H4 (cell line): ENCODE data around the gene PLPPR1. TPM values are rescaled to one million over a fixed set of nuclear protein-coding genes. Genes with fewer than 3 reads are reported as not detected.
"Not testable (repeated sequence)": the region's sequence is repeated elsewhere in the genome, so short reads cannot be mapped to it uniquely, and the experiment has no call there.

Experiments
- DNase-seq: peaks from one replicate; pipeline ENCODE4 v3.0.0-alpha.2; 2015; ENCODE audit warnings: low spot score
- total RNA-seq: library from RNA; depleted of rRNA; stranded (reverse); fragments of >200 nt; shearing (Covaris generic); gene quantifications from 2 replicates; pipeline ENCODE4 v1.2.3, GENCODE V29; 2014; rRNA removed

PLPPR1 gene
- 12.0 TPM in 1 of 2 replicates, not detected in the other for total RNA-seq

DNA sequence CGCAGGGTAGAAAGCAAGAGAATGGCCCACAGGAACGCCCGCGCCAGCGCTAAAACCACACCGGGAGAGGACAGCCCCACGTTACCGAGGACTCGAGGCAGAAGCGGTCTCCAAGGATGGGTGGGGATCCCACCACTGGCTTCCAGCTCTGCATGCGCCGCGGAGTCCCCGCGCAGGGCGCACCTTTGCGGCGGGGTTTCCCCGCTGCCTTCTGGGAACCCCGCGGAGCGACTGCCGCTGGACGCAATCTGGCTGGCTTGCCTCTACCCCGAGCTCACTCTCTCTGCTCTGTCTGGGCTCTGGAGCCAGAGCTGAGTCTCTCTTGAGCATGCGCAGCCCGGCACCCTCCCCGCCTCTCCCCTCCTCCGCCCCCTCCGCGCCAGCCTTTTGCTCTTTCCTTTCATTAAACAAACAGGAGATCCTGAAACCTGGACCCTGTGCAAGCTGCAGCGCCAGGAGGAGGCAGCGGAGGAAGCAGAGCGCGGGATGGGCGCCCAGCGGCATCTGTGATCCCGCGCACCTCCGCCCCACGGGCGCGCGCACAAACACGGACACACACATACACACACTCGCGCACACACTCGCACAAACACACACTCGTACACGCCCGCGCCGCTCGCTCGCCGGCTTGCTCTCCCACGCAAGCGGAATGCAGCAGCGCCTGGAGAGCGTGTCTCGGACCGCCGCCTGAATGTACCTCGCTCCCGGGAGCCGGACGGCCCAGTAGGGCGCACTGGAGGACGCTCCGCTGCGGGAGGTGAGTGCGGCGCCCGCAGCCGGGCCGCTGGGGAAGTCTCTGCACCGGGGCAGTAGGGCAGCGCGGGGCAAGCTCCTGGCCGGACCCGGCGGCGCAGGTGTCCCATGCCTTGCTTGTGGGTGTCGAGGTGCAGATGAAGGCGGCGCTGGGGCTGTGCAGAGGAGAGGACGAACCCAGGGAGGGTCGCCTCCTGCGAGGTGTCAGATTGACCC, at the start of gene PLPPR1:
TSS of gene PLPPR1 (plus strand) at position 382 of the 969 bp plus-strand sequence.
- DNase-seq: no peak

DNA sequence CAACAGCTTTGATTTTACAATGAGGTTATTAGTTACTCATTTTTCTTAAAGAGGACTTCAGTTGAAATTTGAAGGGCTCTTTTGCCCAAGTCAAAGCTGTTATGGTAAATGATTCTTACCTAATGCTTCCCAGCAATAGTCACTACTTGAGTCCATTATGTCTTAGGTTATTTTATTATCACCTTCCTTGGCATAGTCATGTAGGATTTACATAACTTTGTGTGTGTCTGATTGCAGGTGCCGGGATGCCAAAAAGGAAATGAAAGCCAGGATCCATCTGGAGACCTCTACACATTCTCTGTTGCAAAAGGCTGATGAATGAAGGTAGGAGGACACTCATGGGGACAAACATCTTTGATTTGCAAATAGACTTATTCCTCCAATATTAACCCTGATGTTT, 38.8 kb upstream of the PLPPR1 start:
- DNase-seq: no peak

DNA sequence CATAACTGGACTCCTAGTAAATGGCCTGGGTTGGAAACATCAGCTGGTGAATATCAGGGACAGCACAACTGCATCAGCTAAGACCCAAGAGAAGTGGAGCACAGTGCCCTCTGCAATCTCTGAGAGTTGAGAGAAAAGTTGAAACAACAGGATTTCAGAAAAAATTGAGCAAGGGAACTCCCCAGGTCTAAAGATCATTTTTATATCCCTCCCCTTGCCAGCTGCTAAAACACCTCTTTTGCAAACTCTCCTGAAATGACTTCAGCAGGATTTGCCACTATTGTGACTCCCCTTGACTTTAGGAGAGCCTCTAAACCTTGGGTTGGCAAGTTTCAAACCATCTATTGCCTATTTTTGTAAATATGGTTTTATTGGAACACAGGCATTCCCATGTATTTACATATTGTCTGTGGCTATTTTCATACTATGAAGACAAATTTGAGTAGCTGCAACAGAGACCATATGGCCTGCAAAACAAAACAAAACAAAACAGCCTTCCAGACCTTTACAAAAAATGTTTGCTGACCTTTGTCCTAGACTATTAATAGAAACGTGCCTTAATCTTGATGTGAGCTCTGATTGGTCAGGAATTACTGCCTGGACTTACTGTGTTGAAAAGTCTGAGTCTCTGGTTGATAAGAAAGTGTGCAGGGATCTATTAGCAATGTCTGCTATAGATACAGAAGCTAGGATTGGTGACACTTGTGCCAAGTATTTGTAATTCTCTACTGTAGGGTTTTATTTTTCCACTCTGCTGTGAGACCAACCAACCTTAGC, 37.7 kb upstream of the PLPPR1 start:
- DNase-seq: no peak

DNA sequence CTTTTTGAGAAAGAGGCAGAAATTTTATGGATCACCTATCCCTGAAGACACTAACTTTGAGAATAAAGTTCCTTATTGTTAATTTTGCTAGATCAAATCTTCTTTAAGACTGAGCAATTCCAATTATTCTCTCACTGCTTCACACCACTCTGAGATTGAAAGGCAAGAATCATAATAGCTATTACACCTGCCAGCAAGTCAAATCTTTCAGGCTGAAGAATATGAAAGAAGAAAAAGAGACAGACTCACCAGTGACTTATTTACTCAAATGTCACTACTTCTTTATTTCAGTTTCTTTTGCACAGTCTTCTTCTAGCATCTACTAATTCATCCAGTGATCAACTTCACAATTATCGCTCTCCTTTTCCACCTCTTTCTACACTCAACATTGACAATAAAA, 35.9 kb upstream of the PLPPR1 start:
- no peak for DNase-seq

DNA sequence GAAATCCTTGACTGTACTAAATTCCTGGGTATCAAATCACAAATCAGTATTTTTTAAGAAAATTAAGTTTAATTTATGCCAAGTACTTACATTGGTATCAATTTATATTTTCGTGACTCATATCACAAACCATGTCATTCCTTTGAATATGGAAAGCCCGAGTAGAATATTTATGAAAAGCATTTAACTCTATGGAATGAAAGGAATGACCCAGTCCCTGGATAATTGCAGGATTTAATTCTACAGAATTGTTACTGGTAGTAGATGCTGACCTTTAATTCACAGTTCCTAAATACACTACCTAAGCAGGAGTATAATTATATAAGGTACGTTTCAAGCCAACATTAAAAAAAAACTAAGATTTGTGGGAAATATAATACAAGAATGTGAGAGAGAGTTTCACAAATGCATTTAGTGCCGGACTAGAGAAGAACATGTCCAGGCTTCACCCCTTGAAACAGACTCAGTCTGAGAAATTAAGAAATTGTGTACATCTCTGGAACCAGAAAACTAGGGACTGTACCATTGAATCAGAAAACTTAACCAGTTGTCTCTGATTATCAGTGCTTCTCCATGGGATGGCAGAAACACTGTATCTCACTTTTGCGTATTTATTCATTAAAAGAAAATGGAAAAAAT, 28.5 kb upstream of the PLPPR1 start:
- DNase-seq: no peak

DNA sequence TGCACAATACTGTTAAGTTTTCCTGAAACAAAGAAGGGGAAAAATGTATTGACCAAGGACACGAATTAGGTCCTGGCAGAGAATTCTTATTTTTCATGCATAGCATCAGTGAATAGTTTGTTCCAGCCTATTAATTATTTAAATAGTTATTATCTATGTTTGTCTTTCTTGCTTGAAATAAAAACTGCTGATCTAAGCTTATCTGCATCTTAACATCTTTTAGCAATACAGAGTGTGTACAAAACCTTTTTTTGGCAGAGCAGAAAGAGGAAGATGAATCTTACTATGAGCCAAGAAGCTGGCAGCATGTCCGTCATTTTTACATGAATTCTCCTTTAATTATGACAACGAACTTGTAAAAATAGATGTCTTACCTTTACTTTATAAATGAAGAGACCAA, 23.3 kb upstream of the PLPPR1 start:
- no peak for DNase-seq

DNA sequence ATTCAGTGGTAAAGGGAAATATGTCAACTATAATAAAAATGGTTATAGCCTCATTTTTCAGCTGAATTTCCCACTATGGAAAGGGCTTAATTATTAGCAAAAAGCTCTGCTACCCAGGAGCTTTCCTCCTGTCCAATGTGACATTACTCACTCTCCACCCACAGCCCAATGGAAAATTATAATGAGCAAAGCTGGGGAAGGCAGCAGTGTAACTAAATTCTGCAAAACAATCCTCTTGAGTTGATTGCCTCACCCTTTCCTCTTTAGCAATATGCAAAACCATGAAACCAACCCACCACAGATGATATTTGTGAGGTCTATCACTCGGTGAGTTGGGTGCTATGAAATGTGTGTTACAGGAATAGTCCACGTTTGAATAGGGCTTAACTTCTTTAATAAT, 14.0 kb upstream of the PLPPR1 start:
- DNase-seq: no peak

DNA sequence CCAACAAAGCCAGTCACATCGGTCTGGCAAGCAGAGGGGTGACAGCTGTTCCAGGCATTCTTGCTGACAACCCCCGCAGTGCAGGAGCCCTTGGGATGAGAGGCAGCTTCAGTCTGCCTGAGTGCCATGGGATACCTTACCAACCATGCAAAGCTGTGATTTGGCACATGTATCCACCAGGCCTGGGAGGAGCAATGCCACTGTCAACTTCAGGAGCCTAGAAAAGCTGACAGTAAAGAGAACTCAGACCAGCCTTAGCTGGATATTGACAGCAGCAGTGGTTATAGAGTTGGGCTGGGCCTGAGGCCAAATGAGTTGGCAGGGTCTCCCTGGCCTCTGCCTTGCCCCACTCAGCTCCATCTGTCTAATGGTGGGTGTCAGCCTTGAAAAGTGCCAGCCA, 10.1 kb upstream of the PLPPR1 start:
- no peak for DNase-seq

DNA sequence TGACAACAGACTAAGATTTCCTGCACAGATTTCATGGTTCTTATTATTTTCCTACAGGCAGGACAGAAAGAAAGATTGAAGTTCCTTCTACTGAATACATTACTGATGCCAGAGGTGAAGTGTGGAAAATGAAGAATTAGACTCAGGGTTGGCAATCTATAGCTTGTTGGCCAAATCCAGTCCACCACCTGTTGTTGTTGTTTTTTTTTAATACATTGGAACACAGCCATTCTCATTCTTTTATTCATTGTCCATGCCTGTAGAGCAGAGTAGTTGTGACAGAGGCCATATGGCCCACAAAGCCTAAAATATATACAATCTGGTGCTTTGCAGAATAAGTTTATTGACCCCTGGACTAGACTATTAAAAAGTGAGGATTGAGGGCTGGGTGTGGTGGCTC, 5.8 kb upstream of the PLPPR1 start:
- no peak for DNase-seq

DNA sequence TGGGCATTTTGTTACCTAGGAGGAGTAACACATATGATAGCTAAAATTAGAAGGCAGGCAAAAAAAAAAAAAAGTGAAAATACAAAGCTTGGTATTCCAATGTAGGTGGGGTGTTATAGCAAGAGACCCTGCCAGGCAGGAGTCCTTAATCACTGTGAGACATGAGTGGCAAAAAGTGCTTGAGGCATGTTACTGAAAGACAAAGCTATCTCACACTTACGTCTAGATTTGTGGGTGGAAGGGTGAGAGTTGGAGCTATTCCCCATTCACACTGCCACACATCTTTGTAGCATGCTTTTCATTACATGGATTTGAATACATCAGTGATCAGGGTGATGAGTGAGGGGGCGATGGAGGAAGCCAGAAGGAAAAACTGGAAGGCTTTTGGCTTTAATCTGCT, 2.6 kb upstream of the PLPPR1 start:
- DNase-seq: no peak

DNA sequence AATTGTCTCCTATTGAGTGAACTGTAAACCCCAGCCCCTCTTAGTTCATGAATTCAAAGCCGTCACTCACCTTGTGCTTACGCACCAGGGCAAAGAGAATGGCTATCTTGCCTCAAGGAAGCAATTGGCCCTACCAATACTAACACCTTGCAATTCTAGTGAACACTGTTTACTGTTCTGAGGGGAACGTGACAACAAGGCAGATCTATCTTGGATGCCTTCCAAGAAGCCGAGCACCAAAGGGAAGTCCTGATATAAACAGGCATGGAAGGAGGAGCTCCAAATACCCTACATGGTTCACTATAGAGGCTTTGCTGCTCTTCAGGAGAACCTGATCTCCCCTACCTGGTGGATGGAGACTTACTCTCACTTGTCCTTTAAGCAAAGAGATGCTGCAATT, 1.7 kb upstream of the PLPPR1 start:
- DNase-seq: no peak

DNA sequence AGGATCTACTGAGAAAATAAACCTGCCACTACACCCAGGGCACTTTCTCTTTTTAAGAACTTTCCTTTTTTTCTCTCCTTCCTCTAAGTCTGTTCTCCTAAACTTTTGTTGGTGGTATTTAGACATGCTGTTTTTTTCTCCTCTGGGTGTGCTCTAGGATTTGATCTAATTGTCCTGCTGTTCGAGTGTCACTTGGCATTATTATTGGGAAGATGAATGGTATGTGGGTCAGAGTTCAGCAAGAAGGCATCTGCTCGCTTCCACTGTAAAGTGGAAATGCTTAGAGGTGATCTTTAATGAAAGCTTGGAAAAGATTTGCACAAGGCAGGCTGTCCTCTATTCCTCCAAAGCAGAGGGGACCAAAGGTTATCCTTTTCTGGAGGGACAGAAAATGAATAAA, 1.3 kb upstream of the PLPPR1 start:
- no peak for DNase-seq

DNA sequence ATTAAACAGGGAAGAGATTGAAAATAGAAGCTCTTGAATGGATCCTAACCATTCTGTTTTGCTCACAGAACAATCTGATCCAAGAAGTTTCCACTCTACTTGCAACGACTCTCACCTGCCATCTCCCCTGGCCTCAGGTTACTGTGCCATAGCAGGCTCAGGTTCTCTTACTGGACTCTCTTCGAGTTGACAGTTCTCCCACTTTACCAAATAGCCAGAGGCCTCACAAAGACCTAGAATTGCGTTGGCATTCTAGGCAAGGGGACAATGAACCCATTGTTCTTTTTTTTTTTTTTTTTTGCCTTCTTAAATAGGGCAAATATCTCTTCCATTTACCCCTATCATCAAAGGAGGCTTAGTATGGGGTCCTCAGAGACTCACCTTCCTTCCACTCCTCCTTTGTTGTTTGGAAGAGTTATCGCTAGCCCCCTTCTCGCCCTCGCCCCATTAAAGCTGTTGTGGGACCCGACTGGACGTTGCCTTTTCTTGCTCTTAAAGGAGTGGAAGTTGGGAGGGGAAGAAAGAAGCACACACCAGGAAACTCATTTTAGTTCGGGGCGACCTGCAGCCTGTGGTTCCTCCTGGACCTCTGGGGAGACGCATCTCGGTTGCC, 688 bp upstream of the PLPPR1 start:
- DNase-seq: no peak

DNA sequence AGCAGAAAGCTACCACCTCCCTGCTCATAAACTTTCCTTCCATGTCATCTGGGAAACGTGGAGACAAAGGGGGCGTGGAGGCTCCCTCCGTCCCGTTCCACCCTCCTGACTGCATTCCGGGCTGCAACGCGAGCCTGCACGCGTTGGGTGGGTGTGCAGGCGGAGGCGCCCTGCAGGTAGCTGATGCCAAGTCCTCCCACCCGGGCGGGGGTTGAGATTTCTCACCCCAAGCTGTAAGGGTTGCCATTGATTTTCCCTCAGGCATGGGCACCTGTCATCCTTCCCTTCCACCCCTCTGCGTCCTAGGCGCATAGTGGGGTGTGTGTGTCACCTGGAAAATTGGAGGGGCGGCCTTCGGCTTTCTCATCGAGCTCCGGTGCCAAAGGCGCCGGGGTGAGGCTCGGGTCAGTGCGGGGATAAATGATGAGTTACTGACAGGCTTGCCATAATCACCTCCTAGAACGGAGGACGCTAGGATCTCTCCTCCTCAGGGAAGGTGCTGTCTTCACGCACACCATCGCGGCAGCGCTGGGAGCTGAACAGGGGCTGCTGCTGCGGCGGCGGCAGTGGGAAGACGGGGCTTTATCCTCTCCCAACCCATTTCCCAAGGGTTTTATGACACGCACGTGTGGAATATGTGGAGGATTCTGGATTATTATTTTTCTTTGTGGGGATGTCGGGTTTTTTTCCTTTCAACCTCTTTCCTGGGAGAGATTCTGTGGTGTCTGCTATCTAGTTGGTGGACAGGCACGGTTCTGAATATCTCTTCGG, 973 bp downstream of the PLPPR1 start:
- DNase-seq: no peak

DNA sequence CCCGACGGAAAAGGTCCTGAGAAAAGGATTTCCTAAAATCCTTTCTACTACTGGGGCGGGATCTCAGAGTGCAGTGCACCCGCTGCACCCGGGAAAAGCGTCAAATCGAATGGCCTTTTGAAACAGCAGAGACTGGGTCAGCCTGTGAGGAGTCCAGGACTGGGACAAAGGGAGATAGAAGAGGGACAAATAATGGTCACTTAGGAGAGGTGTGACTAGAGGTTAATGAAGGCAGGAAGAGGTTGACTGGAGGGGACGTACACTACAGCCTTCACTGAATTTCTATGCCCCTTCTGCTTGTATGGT, 1.5 kb downstream of the PLPPR1 start:
- DNase-seq: no peak

DNA sequence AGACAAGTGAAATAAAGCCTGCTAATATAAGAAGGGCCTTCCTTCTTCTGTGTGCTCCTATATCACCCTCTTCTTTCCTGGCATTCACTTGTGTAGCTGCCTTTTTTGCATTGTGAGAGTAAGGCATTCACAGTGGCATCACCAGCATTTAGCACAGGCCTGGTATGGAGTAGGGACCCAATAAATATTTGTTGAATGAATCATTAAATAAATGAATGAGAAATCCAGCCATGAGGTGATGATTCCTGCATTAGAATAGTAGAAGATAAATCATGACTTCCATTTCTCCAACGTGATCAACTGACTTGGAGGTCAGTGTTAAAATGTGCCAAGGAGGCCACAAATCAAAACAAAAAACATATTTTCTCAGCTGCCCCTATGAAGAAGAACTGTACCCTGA, 3.9 kb downstream of the PLPPR1 start:
- no peak for DNase-seq

DNA sequence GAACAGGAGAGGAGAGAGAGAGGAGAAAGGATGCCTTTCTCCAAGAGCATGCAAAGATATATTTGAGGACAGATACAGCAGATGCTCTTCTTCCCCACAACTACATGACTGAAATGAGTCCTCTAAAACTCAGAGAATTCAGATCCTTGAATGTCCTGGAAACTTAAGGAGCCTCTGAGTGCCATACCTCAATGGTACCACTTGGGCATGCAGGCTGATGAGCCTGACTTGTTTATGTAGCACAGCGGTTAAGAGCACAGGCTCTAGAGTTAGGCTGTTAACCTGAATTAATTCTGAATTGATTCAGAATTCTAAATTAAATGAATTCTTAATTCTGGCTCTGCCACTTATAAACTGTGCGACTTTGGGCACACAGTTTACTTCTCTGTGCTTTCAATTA, 5.7 kb downstream of the PLPPR1 start:
- no peak for DNase-seq

DNA sequence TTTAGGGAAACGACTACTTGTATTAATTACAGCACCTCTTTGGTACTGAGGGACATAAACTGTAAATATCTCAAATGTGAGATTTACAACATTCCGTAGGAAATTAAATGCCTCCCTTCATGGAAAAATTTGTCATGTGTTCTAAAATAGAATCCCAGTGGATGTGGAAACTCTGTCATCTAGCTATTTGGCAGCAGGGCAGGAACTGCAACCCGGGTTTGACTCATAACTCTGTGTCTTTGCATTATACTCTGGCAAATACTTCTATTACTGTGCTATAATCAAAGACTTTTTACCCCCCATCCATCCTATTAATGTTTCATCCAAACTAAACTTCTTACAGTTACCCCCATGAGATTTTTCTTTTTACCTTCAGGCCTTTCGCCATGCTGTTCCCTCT, 6.6 kb downstream of the PLPPR1 start:
- DNase-seq: no peak

DNA sequence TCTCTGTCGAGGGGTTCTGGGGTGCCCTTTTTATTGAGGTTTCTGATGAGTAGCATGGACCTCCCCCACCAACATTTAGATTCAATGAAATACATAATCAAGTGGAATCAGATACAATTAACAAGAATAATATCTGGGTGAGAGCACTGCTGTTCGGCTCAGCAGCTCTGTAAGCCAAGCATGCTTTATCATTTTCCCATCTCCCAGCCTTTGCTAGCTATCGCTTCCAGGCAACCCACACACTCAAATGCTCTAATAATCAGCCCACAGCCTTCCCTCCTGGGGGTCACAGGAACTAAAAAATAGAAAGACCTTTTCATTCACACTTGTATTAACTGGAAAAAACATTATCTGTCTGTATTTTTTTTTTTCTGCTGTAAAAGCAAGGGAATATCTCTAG, 8.9 kb downstream of the PLPPR1 start:
- no peak for DNase-seq

DNA sequence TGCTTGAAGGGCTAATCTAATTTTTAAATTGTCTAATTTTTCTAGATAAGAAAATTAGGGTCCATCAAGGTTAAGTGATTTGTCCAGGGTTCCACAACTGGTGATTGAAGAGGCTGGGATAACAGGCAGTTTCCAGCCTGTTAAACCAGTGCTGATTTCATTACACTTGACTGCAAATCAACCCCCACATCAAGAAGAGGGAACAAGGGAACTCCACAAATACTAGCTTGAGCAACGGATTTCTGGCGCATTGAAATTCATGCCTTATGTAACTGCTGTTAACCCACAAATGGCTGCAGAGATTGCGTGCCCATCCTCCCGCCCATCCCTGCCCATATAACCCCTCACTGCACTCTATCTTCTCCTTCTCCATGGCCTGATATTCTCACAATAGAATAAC, 10.0 kb downstream of the PLPPR1 start:
- no peak for DNase-seq

DNA sequence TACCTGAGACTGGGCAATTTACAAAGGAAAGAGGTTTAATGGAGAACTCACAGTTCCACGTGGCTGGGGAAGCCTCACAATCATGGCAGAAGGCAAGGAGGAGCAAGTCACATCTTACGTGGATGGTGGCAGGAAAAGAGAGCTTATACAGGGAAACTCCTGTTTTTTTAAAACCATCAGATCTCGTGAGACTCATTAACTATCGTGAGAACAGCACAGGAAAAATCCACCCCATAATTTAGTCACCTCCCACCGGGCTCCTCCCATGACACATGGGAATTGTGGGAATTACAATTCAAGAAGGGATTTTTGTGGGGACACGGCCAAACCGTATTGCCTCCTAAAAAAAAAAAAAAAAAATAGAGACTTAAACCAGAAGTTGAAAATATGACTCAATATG, 11.1 kb downstream of the PLPPR1 start:
- DNase-seq: not testable (repeated sequence)
